B cell (primary cell): ENCODE data around the gene EEF1AKMT2. TPM values are rescaled to one million over a fixed set of nuclear protein-coding genes. Genes with fewer than 3 reads are reported as not detected.

Experiments used
- ATAC-seq: fragments of 200-7000 bp; cut with Tn5 transposase; one replicate; pipeline ENCODE4 v1.10.0; 2021; ENCODE audit warnings: low read depth, mild to moderate bottlenecking, moderate number of reproducible peaks, moderate library complexity
- CTCF ChIA-PET: fragments of 350-600 bp; sonication (Branson Sonifier 250); formaldehyde crosslinking; loops from one replicate; lab custom pipeline; 2021; ENCODE audit warnings: antibody characterized with exemption, inconsistent platforms; lab: Charles Lee
- POLR2A ChIA-PET: fragments of 350-600 bp; sonication (Branson Sonifier 250); formaldehyde crosslinking; loops from one replicate; lab custom pipeline; 2021; ENCODE audit warnings: antibody characterized with exemption; lab: Charles Lee
- DNase-seq: peaks from one replicate; pipeline ENCODE4 v3.0.0; 2013
- H2AFZ ChIP-seq: 2 replicates; pipeline ENCODE4 v1.6.1; 2012; ENCODE audit warnings: mild to moderate bottlenecking, low read depth, low read length; ENCODE audit not compliant: insufficient read depth, poor library complexity, severe bottlenecking
- H3K27ac ChIP-seq, 2 donors: 1 replicate in 1 of 2; 2 replicates in 1 of 2; pipeline ENCODE4 v1.5.1; 2012 to 2013; ENCODE audit warnings: low read length in 2 of 2, mild to moderate bottlenecking in 2 of 2, moderate library complexity in 1 of 2
- H3K27me3 ChIP-seq, 4 experiments: fragments of 200-600 bp in 1 of 4; sonication (generic) in 1 of 4; replicated peaks in 1 of 4; 1 replicate in 2 of 4; 2 replicates in 2 of 4; pipeline versions ENCODE4 v1.6.1 to v1.7.0; 2013 to 2016; ENCODE audit warnings: low read length in 3 of 4, mild to moderate bottlenecking in 2 of 4, mixed read lengths in 1 of 4, moderate library complexity in 1 of 4; ENCODE audit not compliant: insufficient read depth in 4 of 4, control insufficient read depth in 3 of 4; ENCODE audit errors: control extremely low read depth in 1 of 4
- H3K36me3 ChIP-seq, 2 experiments: replicated peaks in 1 of 2; 1 replicate in 1 of 2; 2 replicates in 1 of 2; pipeline versions ENCODE4 v1.6.1 to v1.7.1; 2013; ENCODE audit warnings: low read length in 1 of 2; ENCODE audit not compliant: insufficient read depth in 2 of 2, control insufficient read depth in 1 of 2; ENCODE audit errors: control extremely low read depth in 1 of 2, extremely low read depth in 1 of 2
- H3K4me1 ChIP-seq, 2 donors: fragments of 200-600 bp in 1 of 2; sonication (generic) in 1 of 2; 1 replicate in 1 of 2; 2 replicates in 1 of 2; pipeline versions ENCODE4 v1.5.1 to v1.6.1; 2013 to 2017; ENCODE audit warnings: low read length in 2 of 2; ENCODE audit not compliant: control insufficient read depth in 2 of 2, insufficient read depth in 2 of 2
- H3K4me2 ChIP-seq: replicated peaks from 2 replicates; pipeline ENCODE3; 2012; ENCODE audit warnings: mild to moderate bottlenecking, low read depth, low read length; ENCODE audit not compliant: poor library complexity, severe bottlenecking
- H3K4me3 ChIP-seq, 5 experiments: fragments of 200-600 bp in 1 of 5; sonication (generic) in 1 of 5; 1 replicate in 3 of 5; 2 replicates in 2 of 5; pipeline versions ENCODE4 v1.5.1 to v1.7.0; 2011 to 2016; ENCODE audit warnings: low read length in 4 of 5, mild to moderate bottlenecking in 4 of 5, low read depth in 2 of 5, control low read depth in 1 of 5, moderate library complexity in 1 of 5; ENCODE audit not compliant: insufficient read depth in 1 of 5; ENCODE audit errors: control extremely low read depth in 1 of 5, extremely low read depth in 1 of 5
- H3K79me2 ChIP-seq: fragments of 200-600 bp; sonication (generic); one replicate; pipeline ENCODE4 v1.6.0; 2016; ENCODE audit warnings: low read length; ENCODE audit not compliant: control insufficient read depth, insufficient read depth
- H3K9ac ChIP-seq: fragments of 200-600 bp; sonication (generic); 2 replicates; pipeline ENCODE4 v1.6.1; 2017; ENCODE audit warnings: mild to moderate bottlenecking, low read length, moderate library complexity
- H3K9me3 ChIP-seq, 3 donors: one replicate each; pipeline versions ENCODE4 v1.6.1 to v1.7.1; 2013; ENCODE audit warnings: low read length in 2 of 3; ENCODE audit not compliant: control insufficient read depth in 2 of 3, insufficient read depth in 1 of 3; ENCODE audit errors: control extremely low read depth in 1 of 3
- H4K20me1 ChIP-seq: 2 replicates; pipeline ENCODE4 v1.6.0; 2012; ENCODE audit warnings: mild to moderate bottlenecking, low read length; ENCODE audit not compliant: insufficient read depth, control insufficient read depth, poor library complexity, severe bottlenecking
- H3K27ac Mint-ChIP-seq: one replicate; pipeline ENCODE4 v1.8.0; 2021; ENCODE audit warnings: mixed read lengths
- H3K27me3 Mint-ChIP-seq: one replicate; pipeline ENCODE4 v1.8.0; 2021; ENCODE audit warnings: mixed read lengths
- H3K4me1 Mint-ChIP-seq: one replicate; pipeline ENCODE4 v1.8.0; 2021; ENCODE audit warnings: mixed read lengths
- H3K4me3 Mint-ChIP-seq: one replicate; pipeline ENCODE4 v1.8.0; 2021; ENCODE audit warnings: mixed read lengths
- H3K9me3 Mint-ChIP-seq: one replicate; pipeline ENCODE4 v1.8.0; 2022; ENCODE audit warnings: mixed read lengths; ENCODE audit not compliant: insufficient read depth
- EZH2 ChIP-seq: IDR thresholded peaks from 2 replicates; pipeline ENCODE4 v1.6.1; 2012; ENCODE audit warnings: borderline replicate concordance, low read depth, mild to moderate bottlenecking, moderate library complexity, low read length; ENCODE audit not compliant: insufficient read depth, poor library complexity, severe bottlenecking
- WGBS: methylation state at CpG from one replicate; pipeline ENCODE4 v1.1.5; 2013; ENCODE audit warnings: missing lambda C conversion rate; ENCODE audit not compliant: insufficient coverage; 5-methylcytosine and 5-hydroxymethylcytosine counted together
- intact Hi-C: fragments of 100-400 bp; cut with micrococcal nuclease; formaldehyde crosslinking; loops from one replicate; pipeline ENCODE4 v1.10.0; 2022
- polyA plus RNA-seq: library from polyadenylated mRNA; depleted of rRNA; stranded (reverse); fragments of >200 nt; gene quantifications from 2 replicates; pipeline ENCODE4 v1.2.3, GENCODE V29; 2012
- total RNA-seq, 2 donors: library from RNA; stranded (reverse); fragments of 120-200 nt in 1 of 2; gene quantifications; 1 replicate in 1 of 2; 2 replicates in 1 of 2; pipeline versions ENCODE4 v1.2.3 to v1.2.4, GENCODE V29; 2013 to 2022
- TF ChIP-seq, protein P1 (sequence below): fragments of 200-600 bp; IDR thresholded peaks from one replicate; pipeline ENCODE4 v1.8.0; 2022; ENCODE audit warnings: antibody characterized with exemption, mild to moderate bottlenecking

The EEF1AKMT2 gene
- total and polyA plus RNA-seq, 2 donors (not counting 1 experiment from before 2014, with no cell fraction given), result 8.8 to 15.0 TPM

DNA sequence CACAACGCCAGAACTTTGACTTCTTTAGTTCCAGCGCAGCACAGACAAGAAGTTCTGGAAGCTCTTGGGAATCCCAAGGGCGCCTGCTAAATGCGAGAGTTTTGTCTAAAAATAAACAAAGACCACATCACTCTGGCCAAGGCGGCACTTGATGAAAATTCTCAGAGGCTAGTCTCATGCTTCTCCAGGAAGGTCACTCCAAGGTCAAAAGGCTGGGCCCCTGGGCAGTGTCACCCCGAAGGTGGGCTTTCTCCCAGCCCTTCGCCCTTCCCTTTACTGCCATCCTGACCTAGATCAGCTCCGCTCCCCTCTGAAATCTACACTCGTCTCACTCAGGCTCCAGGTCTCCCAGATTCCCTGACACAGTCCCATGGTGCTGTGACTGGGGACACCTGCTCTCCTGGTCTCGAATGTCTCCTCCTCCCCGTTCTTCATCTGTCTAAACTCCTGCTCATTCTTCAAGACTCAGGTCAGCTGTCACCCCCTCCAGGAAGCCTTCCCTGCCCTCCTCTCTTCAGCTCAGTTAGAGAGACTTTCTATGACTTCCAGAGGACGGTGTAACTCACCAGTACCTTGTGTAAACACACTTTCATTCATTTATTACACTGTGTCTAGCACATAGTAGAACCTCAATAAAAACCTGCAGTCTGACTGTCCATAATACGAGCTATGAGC is 58.0 kb downstream of the EEF1AKMT2 start:
- intact Hi-C loops, result loop anchor here (2.0 kb wide), 1 partner anchor 15 kb away; no protein-coding TSS in a partner anchor
- H3K4me1 Mint-ChIP-seq, result peaks cover 97% of the 10 kb centered on the region
- H3K4me3 Mint-ChIP-seq, result peak overlapping the region; percentile 52
- no peaks in the 10 kb centered on the region for H3K27me3 Mint-ChIP-seq
- CTCF ChIA-PET, result interaction anchor here (0.9 to 19.2 kb wide), 14 partner anchors 6 to 204 kb away, joined by 3 to 353 read pairs (median 4); no protein-coding TSS in a partner anchor
- POLR2A ChIA-PET, result interaction anchor here (0.6 to 2.7 kb wide), 9 partner anchors 9 to 183 kb away, joined by 3 to 14 read pairs (median 4); no protein-coding TSS in a partner anchor
- Histone ChIP-seq H3K4me1 (peaks cover 100% of the 10 kb centered on the region in 2 donors), H3K4me2 (peak overlapping the region; percentile 90), H3K9me3 (no peaks in the 10 kb centered on the region), H3K79me2 (peaks cover 100% of the 10 kb centered on the region), H3K27me3 (no peaks in the 10 kb centered on the region), H2AFZ (peak overlapping the region; percentile 14), H3K4me3 (peak overlapping the region in 2 of 5 experiments; percentile 18 to 39), H3K36me3 (peaks cover 0 to 24% of the 10 kb centered on the region in 2 experiments), H4K20me1 (peaks cover 73% of the 10 kb centered on the region), H3K9ac (peak overlapping the region; percentile 45), H3K27ac (peak overlapping the region; percentile 80 to 98)
- WGBS, result 77% methylated on average over 13 of the region's 13 CpGs
- peak overlapping the region; percentile 79 for H3K27ac Mint-ChIP-seq
- DNase-seq, result no peak
- no peak for ATAC-seq
- no peaks in the 10 kb centered on the region for H3K9me3 Mint-ChIP-seq
- TF ChIP-seq, protein P1, sequence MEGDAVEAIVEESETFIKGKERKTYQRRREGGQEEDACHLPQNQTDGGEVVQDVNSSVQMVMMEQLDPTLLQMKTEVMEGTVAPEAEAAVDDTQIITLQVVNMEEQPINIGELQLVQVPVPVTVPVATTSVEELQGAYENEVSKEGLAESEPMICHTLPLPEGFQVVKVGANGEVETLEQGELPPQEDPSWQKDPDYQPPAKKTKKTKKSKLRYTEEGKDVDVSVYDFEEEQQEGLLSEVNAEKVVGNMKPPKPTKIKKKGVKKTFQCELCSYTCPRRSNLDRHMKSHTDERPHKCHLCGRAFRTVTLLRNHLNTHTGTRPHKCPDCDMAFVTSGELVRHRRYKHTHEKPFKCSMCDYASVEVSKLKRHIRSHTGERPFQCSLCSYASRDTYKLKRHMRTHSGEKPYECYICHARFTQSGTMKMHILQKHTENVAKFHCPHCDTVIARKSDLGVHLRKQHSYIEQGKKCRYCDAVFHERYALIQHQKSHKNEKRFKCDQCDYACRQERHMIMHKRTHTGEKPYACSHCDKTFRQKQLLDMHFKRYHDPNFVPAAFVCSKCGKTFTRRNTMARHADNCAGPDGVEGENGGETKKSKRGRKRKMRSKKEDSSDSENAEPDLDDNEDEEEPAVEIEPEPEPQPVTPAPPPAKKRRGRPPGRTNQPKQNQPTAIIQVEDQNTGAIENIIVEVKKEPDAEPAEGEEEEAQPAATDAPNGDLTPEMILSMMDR, result no peak
- TF ChIP-seq EZH2, result no peak
